A204.1 (cell line): ENCODE data around the gene XPO6.

Experiments used
- FAIRE-seq: peaks from 2 replicates; lab custom pipeline; 2012; peaks lifted over from hg19 to GRCh38; lab: Jason Lieb, UNC

XPO6 gene

DNA sequence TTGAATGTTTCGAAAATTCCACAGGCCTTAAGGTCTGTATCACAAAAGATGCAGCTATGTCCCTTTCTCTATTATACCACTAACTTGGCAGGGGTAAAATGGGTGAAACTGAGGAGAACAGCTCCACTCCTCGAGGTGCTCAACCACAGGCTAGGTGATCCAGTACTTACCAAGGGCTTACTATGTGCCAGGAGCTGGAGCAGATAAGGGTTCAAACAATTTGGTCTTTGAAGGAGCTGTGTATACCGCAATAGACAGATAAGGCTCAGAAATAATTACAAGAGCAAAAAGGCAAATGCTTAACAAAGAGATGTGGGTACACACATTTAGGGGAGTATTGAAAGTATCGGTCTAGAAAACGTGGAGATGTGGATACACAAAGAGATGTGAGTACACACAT is 1.5 kb downstream of the XPO6 start:
- no peak for FAIRE-seq

DNA sequence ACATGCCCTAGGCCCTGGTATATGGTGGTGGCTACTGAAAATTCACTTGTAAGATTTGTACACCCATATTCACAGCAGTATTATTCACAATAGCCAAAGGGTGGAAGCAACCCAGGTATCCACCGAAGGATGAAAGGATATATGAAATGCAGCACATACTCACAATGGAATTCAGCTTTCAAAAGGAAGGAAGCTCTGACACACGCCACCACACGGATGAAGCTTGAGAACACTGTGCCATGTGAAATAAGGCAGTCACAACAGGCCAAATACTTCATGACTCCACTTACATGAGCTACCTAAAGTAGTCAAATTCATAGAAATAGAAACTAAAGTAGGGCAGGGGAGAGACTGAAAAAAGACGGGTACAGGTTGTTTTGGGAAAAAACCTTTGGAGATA is 2.9 kb downstream of the XPO6 start:
- no peak for FAIRE-seq

DNA sequence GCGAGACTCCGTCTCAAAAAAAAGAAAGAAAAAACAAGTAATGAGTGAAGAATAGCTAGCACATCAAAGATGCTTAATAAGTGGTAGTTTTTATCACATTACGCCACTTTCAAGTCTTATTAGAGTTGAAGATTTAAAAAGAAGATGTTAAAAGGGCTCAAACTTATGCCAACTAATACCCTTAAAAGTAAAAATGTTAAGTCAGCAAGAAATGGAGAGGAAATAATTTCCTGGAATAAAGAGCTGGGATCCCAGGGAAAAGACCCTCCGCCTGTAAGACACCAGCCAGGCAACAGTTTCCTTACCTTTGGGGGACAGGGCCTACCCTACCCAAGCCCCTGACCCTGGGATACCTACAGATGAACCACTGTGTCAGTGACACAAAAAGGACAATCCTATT is 3.6 kb downstream of the XPO6 start:
- FAIRE-seq: no peak

DNA sequence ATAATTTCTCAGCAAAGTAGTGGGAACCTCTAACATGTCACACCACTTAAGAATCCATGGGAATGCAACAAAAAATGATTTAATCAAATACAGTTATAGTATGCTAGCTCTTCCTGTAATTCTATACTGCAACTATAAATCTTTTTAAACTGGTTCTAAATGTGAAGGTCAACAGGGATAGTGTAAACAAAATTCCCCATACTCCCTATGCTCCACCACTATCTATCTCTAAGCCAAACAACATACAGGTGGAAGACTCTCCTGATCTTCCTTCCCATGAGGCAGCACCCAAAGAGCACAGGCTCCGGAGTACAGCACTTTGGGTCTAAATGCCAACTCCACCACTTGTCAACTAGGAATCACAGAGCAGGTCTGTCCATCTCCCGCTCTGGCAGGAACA is 4.4 kb downstream of the XPO6 start:
- FAIRE-seq: no peak

DNA sequence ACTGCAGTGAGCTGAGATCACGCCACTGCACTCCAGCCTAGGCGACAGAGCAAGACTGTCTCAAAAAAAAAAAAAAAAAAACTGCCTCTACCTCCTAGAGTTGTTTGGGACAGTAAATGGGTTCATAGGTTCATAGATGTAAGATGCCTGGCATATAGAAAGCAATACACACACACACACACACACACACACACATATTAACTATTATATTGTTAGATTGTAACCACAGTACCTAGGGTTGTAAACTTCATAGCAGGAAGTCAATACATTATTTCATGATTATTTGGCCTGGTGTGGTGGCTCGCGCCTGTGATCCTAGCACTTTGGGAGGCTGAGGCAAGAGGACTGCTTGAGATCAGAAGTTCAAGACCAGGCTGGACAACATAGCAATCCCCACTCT is 5.8 kb downstream of the XPO6 start:
- no peak for FAIRE-seq

DNA sequence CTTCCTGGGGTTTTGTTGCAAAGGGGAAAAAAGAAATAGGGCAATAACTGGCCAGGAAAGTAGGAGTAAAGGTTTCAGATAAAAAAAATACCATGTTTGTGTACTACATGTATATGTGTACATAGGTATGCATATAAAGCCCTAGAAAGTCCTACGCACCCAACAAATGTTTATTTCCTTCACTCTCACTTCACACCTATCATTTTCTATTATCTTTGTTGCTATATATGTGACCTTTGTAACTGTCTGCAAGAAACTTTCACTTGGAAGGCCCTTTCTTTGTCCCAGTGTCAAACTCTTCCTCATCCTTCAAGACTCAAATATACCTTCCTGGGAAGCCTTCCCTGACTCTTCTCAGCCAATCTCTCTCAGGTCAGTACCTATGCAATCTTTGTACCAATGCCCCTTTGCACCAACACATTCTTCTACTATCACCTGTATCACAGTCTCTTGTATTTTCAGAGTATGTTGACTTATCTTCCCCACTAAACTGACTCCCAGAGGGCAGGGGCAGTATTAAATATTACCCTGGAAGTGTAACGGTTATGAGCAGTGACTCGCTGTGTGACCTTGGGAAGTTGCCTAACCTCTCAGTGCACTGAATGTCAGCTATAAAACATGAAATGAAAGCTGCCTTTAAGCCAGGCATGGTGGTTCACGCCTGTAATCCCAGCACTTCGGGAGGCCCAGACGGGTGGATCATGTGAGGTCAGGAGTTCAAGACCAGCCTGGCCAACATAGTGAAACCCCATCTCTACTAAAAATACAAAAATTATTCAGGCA is 6.5 kb downstream of the XPO6 start:
- FAIRE-seq: no peak

DNA sequence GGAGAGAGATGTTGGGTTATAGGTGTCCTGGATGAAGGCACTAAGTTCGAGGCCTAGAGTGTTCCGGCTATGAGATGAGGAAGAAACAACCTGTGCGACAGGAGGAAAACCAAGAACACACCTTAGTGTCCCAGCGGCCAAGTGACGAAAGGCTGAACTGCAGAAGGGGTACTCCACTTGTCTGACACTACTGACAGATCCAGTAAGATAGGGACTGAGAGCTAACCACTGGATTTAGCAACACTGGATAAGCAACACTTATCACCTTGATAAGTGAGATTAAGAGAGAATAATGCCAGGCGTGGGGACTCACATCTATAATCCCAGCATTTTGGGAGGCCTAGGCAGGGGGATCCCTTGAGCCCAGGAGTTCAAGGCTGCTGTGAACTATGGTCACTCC is 7.1 kb downstream of the XPO6 start:
- FAIRE-seq: no peak

DNA sequence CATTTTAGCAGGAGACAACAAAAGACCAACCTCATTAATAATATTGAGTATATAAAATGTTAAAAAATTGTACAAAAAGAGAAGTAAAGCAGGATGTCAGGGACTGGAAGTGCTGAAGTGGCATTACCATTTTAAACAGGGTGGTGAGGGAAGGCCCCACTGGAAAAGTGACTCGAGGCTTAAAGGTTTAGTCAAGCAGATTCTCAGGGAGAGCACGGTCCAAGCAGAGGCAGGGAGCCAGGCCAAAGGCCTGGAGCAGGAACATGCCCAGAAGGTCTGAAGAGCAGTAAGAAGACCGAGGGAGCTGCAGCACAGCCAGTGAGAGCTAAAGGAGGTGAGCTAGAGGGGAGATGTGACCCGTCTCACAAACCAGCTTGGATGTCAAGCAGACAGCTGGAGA is 7.6 kb downstream of the XPO6 start:
- no peak for FAIRE-seq

DNA sequence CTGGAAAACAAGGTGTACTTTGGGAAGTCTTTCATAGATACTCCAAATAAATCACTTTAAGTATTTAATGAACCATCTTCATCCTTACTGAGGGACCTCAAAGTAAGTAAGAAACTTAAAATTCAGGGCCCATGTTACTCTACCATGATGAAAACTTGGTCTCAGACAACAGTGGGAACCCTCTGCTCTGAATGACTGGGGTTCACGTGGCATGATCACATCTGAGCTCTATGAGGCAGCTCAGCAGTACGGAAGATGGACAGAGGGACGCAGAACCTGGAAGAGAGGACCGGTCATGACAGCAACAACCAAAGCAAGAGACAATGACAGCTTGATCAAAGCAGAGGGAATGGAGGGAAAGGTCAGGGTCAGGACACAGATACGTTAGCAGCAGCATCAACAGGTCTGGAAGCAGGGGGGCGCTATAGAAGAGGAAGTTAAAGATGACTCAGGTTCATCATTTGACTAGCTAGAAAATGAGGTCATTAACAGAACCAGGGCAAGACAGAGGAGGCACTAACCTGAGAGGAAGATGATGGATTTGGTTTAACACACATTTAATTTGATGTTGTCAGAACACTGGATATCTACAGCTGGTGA is 9.5 kb downstream of the XPO6 start:
- no peak for FAIRE-seq

DNA sequence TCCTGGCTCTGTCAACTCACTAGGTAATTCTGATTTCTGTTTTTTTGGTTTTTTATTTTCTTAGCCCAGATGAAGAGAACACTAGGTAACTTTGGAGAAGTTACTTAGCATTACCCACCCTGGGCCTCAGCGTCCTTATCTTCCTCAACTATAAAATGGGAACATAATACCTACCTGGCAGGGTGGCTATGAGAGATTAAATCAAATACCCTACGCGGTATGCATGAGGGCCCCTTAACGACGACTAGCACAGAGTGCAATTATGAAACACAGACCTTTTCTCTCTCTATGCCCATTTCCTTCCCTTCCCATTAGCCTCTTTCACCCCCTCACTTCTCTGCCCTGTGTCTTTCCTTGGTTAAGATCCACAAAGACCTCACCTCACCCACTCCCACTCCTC is 11.1 kb downstream of the XPO6 start:
- no peak for FAIRE-seq

DNA sequence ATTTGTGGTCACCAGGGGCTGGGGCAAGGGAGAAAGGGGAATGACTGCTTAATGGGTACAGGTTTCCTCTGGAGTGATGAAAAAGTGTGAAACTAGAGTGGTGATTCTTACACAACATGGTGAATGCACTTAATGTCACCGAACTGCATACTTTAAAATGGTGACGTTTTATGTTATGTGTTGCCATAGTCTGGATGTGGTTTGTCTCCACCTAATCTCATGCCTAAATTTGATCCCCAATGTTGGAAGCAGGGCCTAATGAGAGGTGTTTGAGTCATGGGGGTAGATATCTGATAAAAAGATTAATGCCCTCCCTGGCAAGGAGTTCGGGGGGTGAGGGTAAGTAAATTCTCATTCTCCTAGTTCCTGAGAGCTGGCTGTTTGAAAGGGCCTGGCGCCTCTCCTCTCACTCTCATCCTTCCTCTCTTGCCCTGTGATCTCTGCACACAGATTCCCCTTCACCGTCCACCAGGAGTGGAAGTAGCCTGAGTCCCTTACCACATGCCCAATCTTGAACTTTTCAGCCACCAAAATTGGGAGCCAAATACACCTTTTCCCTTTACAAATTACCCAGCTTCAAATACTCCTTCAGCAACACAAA is 15.3 kb downstream of the XPO6 start:
- no peak for FAIRE-seq

DNA sequence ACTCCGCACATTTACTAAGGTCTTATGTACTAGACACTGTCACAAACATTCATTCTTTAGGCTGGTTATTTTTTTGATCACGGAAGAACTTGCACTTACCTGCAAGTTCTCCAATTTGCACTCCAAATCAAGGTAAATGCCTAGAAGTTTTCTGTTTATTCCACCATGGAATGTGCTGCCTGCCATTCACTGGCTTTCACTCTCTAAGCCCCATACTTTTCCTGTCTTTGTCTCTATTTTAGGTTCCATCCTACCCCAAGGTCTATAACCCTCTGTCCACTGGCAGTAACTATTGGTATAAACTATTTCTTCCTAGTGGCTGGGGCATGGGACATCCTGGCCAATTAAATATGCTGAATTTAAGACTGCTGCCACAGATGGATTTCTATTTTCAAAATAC is 15.9 kb downstream of the XPO6 start:
- no peak for FAIRE-seq

DNA sequence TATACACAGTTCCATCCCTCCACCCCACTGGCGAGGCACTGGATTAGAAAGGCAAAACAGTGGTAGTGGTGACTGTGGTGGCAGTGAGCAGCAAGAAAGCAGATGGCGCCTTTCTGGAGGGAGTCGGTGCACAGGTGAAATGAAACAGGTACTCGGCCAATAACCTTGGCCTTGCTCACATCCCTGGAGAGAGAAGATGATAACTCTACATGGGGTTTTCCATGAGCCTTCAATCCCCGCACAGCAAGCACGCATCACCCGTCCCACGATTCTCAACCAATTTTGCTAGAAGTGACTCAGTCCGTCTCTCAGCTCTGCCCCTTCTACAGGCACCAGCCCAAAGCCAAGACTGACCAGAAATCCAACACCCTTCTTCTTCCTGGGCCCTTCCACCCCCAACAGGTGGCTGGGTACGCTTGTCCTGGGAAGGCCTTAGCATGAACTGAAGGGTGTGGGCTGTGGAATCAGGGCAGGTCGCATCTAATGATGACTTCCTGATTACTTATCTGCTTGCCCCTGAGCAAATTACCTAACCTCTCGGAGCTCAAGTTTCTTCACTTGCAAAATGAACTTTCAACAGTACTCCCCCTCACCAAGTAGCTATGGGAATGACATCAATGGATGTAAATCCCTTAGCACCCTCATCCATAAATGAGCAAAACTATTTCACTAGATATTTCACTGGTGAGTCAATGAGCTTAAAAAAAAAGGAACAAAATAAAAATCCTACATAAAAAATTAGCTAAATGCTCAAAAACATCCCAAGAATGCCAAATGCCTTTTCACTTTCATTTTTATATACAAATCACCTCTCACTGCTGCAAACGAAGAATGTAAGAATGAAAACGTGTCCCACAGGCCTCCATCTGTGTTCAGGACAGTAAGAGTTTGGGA is 18.0 kb downstream of the XPO6 start:
- FAIRE-seq: no peak

DNA sequence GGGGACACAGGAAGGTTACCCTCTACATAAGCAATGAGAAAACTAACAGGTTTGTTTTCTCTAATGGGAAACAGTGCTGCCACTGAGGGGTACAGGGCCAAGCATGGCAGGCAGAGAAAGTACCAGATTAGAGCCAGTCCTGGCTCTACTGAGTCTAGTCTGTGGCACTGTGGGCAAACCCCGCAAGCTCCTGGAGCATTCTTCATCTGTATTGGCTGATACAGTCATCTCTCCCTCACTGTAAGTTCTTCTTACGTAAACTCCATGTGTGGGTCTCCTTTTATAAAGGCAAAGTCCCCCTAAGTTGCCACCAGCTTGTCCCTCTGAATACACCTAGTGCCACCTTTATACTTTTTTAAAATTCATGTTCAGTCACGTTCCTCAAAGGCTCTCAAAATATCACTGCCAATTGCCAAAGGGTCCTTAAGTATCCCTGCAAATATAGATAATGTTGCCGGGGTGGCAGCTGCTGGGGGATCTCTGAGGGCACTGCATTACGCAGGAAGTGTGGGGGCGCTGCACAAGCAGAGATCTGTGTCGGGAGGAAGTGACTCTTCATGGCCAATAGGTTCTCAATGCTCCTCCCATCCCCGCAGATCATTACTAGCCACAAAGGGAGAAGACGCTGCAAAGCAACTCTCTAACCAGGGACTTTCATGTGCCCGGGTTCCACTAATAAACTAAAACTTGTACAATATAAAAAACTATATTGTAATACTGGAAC is 18.8 kb downstream of the XPO6 start:
- FAIRE-seq: no peak

DNA sequence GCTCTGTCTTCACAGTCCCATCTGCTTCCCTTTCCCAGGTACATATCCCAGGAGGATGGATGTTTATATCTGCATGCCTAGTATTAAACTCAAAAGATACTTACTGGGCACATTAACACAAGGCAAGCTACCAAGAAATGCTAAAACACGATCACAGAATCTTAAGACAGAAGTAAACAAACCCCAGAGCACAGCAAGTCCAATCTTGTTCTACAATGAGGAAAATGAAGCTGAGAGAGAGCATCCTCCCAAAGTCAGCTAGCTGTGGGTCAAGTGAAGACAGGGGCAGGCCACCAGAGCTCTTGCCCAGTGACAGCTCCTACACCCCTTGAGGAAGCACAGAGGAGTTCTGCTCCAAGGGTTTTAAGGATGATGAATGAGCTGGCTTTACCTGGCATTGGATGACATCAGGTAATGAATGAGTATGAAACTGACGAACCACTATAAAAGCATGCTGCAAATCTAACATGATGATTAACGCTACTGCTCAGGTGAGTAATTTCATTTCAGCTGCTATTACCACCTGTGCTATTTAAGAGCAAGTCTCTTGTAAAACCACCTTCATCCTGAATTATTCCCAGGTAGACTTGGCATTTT is 20.3 kb downstream of the XPO6 start:
- FAIRE-seq: no peak

DNA sequence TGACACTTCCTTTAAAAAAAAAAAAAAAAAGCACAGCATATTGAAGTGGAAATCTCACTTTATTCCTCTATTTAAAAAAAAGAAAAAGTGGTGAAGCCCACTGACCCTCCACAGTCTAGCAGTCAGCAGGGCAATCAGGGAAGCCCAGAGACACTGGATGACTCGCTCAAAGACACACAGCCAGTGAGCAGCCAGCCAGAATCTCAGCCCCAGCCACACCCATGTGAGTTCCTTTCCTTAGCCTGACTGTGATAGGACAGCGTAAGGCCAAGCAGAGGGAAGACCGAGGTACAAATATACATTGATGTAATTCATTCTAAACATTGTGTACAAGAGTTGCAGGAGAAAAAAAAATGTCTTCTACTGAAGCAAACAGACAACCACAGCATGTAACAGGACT is 22.5 kb downstream of the XPO6 start:
- FAIRE-seq: no peak

DNA sequence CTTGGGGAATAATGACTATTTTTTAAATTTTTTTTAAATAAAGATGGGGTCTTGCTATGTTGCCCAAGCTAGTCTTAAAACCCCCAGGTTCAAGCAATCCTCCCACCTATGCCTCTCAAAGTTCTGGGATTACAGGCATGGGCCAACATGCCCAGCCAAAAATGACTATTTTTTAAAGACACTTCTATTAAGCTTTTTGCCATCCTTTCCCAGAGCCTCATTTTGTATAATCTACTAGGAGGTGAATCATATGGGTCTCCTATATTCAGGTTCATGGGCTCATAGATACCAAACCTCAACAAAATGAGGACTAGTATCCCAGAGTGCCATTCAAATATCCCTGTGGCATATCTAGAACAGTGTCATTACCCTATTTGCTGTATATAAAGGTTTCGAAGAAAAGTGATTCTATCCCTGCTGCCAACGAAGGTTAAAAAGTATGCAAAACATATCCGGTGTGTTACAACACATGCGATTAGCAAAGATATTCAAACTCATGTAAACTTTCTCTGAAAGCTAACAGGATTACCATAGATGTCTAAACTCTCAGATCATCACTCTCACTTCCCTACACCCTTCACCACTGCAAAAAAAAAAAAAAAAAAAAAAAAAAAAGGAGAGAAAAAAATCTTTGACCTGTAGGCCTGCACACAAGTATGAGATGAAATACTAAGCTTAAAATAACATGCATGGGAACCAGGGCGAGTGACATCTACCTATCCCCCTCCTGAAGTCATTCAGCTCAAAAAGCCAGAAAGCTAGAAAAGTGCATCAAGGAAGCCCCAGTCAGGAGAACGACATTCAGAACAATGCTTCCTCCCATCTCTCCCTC is 23.5 kb downstream of the XPO6 start:
- FAIRE-seq: no peak

DNA sequence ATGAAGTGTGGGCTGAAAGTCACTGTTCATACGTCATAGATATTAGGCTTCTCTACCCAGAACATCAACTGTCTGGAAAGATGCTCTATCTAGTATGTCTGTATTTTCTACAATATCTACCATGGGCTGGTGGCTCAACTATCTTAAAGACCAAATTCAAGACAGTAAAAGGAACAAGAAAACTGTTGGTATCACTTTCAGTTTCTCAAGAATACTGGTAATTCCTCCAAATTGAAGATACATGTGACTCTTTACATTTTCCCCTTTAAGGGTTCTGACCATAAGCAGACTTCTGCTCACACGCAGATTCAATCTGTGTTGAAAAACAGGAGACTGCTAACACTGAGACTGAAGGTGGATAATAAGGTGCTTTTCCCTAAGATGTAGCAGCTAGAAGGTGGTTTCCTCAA is 24.2 kb downstream of the XPO6 start:
- no peak for FAIRE-seq

DNA sequence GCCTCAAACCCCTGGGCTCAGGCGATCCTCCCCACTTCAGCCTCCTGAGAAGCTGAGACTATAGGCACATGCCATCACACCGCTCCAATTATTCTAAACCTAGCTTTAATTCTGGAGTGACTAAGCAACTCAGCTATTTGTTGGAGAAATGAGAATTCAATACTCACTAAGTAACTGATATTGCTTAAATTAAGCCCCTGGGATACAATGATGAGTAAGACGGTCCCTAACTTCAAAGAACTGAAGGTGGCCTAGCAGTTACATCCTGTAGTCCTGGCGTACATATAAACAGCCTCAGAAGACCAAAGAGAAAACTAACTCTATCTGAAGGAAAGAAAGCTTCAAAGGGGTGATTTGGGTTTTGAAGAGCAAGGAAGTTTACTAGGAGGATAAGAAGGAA is 25.0 kb downstream of the XPO6 start:
- no peak for FAIRE-seq

DNA sequence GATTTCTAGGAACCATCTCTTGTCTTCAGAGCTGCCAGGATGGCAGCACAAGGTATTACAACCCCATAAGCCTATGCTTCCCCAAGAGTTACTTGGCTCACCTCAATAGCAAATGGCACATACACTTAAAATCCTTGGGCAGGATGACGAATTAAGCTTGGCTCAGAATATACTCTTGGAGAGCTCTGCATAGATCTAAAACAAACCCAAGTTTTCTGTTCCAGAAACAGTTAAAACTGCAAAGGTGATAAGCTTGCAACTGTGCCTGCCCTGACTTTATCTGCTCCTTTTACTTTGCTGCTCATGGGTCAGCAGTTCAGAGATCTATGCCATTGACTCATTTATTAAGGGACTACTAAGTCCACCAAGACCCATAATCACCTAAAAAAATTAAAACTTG is 26.1 kb downstream of the XPO6 start:
- no peak for FAIRE-seq

DNA sequence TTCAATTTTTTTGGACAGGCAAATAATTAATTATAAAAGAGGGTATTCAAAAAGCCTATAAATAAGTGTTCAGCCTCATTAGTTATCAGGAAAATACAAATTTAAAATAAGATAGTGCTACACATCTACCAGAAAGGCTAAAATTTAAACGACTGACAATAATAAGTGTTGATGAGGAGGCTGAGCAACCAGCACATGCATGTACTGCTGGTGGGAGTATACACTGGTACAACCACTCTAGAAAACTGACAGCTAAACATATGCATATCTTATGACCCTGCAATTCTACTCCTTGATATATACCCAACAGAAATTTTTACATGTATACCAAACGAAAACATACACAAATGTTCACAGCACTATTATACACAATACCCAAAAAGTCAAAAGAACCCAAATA is 27.1 kb downstream of the XPO6 start:
- no peak for FAIRE-seq
